ENCODE measurements around the gene PPP1R9A.

Gene PPP1R9A

GRCh38 chr7:95269640-95270039, 362.2 kb downstream of the PPP1R9A start:
- DNase-seq, result no peak

- no peak for DNase-seq
Measured at GRCh38 chr7:95276114-95276513, 368.7 kb downstream of the PPP1R9A start.

GRCh38 chr7:95279417-95279816, 372.0 kb downstream of the PPP1R9A start:
- DNase-seq, result no peak

DNA sequence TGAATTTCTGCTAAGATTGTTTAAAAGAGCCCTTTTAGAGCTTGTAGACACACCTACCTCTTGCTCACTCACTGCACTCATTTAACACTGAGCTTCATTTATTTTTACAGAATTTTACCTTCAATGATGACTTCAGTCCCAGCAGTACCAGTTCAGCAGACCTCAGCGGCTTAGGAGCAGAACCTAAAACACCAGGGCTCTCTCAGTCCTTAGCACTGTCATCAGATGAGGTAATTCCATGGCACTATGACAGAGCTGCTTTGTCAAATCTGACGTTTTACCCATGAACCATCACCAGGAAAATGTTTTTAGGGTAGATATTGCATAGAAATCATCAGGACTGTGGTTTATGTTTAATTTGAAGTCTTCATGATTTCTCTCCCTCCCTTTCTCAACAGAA, 378.7 kb downstream of the PPP1R9A start:
- DNase-seq, result no peak

GRCh38 chr7:95290166-95290830, 382.9 kb downstream of the PPP1R9A start:
- DNase-seq, result no peak

DNA sequence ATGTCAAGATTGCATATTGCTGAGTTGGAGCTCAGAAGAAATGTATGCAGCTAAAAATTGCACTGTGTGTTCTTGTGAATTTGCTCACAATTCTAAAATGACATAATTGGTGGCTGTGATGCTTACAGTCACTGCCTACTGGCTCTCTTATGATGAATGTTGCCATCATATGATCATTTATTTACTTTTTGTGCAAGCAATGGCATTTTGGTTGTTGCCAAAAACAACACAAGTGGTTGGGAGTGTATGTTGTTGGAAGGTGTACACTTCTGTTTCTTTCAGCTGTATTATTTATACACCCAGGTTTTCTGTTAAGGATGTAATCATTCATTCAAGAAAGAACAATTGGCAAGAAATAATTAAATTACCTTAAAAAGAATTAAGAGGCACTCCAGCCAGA, 388.0 kb downstream of the PPP1R9A start:
- no peak for DNase-seq

- no peak for DNase-seq
Measured at GRCh38 chr7:95296456-95296855, 389.1 kb downstream of the PPP1R9A start.

- DNase-seq, result no peak
Measured at GRCh38 chr7:95297041-95297440, 389.6 kb downstream of the PPP1R9A start.

DNA sequence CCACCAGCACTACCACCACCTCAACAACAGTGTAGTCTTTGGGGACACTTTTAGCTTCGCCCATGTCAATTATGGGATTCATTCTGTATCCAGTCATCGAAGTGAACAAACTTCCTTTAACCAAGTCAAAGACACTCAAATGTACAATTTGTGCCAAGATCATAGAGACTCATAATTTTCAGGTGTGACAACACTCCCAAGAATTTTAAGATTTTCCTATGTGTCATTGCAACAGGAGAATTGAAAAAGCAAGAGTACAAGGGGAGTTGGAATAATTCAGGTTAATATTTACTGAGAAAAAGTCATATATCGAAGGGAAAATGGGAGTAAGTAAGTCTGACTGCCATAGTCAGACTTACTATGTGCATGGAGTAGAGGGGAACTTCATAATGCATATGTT, 390.7 kb downstream of the PPP1R9A start:
- no peak for DNase-seq

DNA sequence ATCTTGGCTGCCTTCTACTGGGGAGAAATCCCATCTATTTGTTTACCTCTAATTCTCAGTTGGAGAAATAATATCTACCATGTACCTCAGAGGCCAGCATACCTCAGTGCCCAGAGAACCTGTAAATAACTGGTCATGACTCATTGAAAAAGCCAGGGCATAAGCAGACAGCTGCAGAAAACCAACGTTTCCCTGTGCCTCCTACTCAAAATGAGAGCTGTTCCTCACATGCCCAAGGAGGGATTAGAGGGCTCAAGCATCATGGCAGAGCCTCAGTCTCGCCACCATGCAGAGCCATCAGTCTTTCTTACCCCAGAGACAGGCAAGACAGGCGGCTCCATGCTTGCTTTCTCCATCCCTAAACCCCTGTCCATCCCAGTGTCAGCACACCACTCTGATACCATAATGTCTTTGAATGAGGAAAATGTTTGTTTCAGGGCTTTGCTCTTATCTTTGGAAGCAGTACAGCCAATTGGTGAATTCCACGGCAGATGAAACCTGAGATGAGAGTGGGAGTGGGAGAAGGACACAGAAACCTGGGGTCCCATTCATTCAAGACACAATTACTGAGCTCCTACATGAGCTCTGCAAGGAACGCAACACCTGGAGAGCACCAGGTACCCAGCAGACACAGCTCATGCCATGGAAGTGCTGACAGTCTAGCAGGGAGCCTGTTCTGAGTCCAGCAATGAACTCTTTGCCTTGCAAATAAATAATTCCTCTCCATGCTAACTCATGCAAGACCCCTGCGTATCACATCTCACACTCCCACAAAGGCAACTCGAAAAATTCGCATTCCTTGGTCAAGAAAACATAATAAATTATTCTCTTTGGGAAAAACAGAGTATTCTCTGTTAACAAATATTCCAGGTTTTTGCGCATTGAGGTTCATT, 395.9 kb downstream of the PPP1R9A start:
- DNase-seq, result no peak

DNA sequence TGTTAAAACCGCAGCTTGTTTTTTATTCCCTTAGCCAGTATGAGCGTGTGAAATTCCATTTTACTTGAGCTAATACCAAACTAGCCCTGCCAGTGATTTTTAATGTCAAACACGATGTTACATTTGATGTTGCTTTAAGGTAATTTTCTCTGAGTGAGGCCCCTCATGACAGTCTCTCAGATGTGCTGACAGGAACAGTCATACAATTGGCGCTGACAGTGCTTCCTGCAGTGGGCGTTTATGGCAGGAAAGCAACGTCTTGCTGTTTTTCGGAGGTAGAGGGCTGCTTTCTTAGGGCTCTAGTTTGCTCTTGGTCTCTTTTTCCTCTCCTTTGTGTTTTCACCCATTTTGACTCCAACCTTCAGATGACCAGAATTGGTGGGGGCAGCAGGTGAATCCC, 397.6 kb downstream of the PPP1R9A start:
- no peak for DNase-seq

- DNase-seq, result no peak
Measured at GRCh38 chr7:95309951-95310350, 402.6 kb downstream of the PPP1R9A start.

GRCh38 chr7:95311389-95311788, 404.0 kb downstream of the PPP1R9A start:
- DNase-seq, result no peak

DNA sequence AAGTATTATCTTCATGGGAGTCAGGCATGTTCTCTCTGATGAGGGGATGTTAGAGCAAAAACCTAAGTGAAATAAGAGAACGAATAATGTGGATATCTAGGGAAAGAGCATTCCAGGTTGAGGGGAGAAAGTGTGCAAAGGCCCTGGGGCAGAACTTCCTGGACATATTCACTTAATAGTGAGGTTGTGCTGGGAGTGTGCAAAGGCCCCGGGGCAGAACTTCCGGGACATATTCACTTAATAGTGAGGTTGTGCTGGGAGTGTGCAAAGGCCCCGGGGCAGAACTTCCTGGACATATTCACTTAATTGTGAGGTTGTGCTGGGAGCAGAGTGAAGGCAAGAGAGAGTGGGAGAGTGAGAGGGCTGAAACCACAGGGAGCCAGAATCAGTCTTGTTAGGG, 405.2 kb downstream of the PPP1R9A start:
- DNase-seq, result no peak

- DNase-seq, result no peak
Measured at GRCh38 chr7:95316588-95316987, 409.2 kb downstream of the PPP1R9A start.

DNA sequence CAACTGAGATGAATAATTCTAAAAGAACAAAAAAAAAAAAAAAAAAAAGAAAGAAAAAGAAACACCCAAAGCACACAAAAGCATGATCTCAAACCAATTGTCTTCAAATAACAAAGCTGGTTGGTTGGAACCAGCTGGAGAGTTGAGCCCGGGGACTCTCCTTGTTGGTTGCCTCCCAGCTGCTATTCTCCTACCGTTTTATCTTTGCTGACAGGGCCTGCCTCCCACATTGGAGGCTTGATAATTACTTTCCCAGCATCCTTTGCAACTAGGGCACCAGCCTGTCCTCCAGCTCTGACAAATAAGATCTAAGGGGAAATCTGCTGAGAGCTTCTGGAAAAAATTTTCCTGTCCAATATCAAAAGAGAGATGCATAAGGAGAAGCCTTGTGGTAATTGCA, 410.2 kb downstream of the PPP1R9A start:
- no peak for DNase-seq

- DNase-seq, result no peak
Measured at GRCh38 chr7:95317966-95318365, 410.6 kb downstream of the PPP1R9A start.

DNA sequence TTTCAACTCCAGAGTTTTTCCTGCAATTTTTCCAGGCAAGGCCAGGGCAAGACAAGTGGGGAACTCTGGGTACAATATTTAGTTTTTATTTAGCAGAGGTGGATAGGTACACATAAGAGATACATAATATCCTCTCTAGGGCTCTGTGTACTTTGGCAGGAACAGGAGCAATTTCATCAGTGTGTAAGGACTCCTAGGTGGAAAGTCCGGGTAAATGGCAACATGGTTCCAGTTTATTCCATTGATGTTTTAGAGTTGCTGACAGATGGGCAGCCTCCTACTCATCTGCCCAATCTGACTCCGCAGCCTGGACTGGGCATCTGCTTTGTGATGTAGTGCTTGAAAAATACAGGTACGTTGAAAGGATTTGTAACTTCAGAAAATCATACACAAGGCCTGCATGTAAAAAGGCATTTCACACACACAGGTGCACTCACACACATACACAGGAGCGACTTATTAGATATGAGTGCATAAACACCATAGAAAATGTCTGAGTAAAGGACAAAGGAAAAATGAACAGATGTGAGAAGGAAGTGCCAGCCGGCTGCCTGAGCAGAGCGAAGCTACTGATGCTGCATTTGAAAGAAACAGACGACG, 411.2 kb downstream of the PPP1R9A start:
- no peak for DNase-seq

DNA sequence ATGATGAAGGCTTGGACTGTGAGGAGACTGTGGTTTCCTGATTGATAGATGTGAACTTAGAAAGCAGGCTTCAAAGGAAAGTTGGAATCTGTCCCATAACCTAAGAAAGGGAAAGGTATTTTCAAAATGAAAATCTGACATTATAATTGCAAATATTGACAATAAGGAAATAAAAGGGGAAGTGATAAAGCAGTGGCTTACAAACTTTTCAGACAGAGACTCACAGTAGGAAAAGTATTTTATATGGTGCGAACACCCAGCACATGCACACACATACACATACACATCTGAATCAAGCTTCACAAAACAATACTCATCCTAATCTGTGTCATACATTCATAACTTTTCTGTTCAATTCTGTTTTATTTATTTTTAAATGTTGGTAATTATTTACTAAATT, 412.2 kb downstream of the PPP1R9A start:
- no peak for DNase-seq

DNA sequence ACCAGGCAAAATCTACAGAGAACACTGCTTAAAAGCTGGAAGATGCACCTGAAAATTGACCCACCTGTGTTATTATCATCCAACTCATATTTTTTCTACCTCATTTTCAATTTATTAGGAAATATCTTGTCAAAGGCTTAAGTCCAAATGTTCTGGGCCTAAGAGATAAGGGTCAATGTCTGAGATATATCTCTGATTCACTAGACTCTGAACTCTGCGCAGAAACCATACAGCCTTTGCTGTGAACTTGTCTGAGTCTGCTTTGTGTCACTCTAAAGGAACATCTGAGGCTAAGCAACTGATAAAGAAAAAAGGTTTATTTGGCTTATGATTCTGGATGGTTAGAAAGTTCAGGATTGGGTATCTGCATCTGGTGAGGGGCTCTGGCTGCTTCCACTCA, 413.3 kb downstream of the PPP1R9A start:
- no peak for DNase-seq

DNA sequence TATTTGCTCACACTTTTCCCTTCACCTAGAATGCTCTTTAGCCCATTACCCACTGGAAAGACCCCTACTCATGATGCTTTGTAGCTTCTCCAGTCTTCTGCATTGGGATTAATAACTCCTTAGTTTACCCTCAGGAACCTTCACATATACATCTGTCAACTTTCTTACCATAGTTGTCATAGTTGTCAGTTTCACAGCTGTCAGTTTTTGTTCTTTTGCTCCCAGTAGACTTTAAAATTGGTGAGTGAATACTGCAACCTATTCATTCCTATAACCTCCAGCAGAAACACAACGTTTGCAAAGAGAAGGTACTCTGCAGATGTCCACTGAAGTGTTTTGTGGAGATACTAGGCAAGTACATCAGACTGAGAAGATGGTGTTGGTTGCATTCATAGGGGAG, 414.3 kb downstream of the PPP1R9A start:
- DNase-seq, result no peak

GRCh38 chr7:95322396-95322795, 415.0 kb downstream of the PPP1R9A start:
- no peak for DNase-seq

DNA sequence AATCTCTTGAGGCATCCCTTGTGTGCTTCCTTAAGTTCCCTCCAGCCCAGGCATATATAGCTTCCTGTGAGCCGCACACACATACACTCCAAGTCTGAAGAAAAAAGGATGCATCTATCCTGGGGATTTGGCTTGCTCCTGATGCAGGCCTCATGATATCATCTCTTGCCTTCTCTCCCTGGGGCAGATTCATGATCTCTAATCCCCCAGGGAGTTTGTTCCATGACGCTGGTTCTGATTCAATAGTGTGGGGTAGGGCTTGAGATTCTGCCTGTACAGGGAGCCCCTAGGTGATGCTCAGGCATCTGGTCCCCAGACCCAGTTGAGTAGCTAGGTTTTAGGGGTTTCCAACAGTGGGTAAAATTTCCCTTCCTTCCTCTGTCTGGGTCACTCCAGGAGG, 415.5 kb downstream of the PPP1R9A start:
- DNase-seq, result no peak

All from MV-4-11 (cell line).